Gastrocnemius medialis (tissue), 4 donors: ENCODE data around the gene TAS2R40. TPM values are rescaled to one million over a fixed set of nuclear protein-coding genes. Genes with fewer than 3 reads are reported as not detected.

Experiments used
- ATAC-seq, 2 donors: fragments of 150-250 bp; one replicate each; pipeline ENCODE4 v1.9.1; 2016
- DNase-seq, 2 donors: peaks; one replicate each; pipeline ENCODE4 v3.0.0-alpha.2; 2019
- H3K27ac ChIP-seq, 4 donors: fragments of 200-600 bp; sonication (generic); 1 replicate in 1 of 4; 2 replicates in 3 of 4; pipeline ENCODE4 v1.5.1; 2016 to 2018; ENCODE audit warnings: mild to moderate bottlenecking in 2 of 4, moderate library complexity in 1 of 4
- H3K27me3 ChIP-seq, 3 donors: fragments of 200-600 bp; sonication (generic) in 2 of 3; 1 replicate in 1 of 3; 2 replicates in 2 of 3; pipeline versions ENCODE4 v1.5.1 to v1.6.0; 2016 to 2019; ENCODE audit warnings: mild to moderate bottlenecking in 1 of 3, moderate library complexity in 1 of 3
- H3K36me3 ChIP-seq, 2 donors: fragments of 200-600 bp; sonication (generic) in 1 of 2; one replicate each; pipeline ENCODE4 v1.5.1; 2017 to 2018
- H3K4me1 ChIP-seq, 2 donors: fragments of 200-600 bp; sonication (generic) in 1 of 2; one replicate each; pipeline ENCODE4 v1.5.1; 2016 to 2017; ENCODE audit warnings: mild to moderate bottlenecking in 2 of 2
- H3K4me3 ChIP-seq, 4 donors: fragments of 200-600 bp; sonication (generic) in 3 of 4; 1 replicate in 1 of 4; 2 replicates in 3 of 4; pipeline ENCODE4 v1.5.1; 2016 to 2019; ENCODE audit warnings: mild to moderate bottlenecking in 2 of 4
- H3K9me3 ChIP-seq, 3 donors: fragments of 200-600 bp; sonication (generic) in 2 of 3; 1 replicate in 1 of 3; 2 replicates in 2 of 3; pipeline ENCODE4 v1.5.1; 2016 to 2019
- CTCF ChIP-seq, 5 experiments: fragments of 450-650 bp in 3 of 5; fragments of 200-600 bp in 2 of 5; sonication (generic) in 2 of 5; IDR thresholded peaks in 4 of 5; conservative IDR thresholded peaks in 1 of 5; 1 replicate in 4 of 5; 2 replicates in 1 of 5; pipeline ENCODE4 v1.5.1; 2016 to 2019; ENCODE audit warnings: antibody characterized with exemption in 5 of 5, mild to moderate bottlenecking in 3 of 5, moderate library complexity in 3 of 5
- POLR2A ChIP-seq, 2 donors: fragments of 450-650 bp; IDR thresholded peaks; one replicate each; pipeline ENCODE4 v1.6.1; 2017; ENCODE audit warnings: antibody characterized with exemption in 2 of 2, mild to moderate bottlenecking in 2 of 2, moderate library complexity in 2 of 2
- in situ Hi-C, 4 donors: fragments of 200-750 bp; cut with MboI; loops; one replicate each; pipeline versions ENCODE4 v1.15.0 to v1.8.0; 2017; ENCODE audit warnings: low sequenced_read_pairs in 4 of 4
- intact Hi-C: fragments of 100-400 bp; cut with DNase I; formaldehyde crosslinking; loops from one replicate; pipeline ENCODE4 v1.15.1; 2023; ENCODE audit warnings: low total_unique reads
- total RNA-seq, 4 donors: library from RNA; depleted of rRNA; stranded (reverse); fragments of >200 nt; gene quantifications; one replicate each; pipeline versions ENCODE4 v1.1.0 to v1.2.3, GENCODE V29; 2016

TAS2R40 gene
- total RNA-seq, 4 donors from 2014 or later: not detected

- intact Hi-C loops: no loop called here
- no peak overlapping the region for H3K4me3 ChIP-seq
- ATAC-seq: no peak
- TF ChIP-seq POLR2A (IDR thresholded peaks at IDR 0.05) (no peak), CTCF (IDR thresholded peaks at IDR 0.05 in 4 of 5, conservative IDR thresholded peaks at IDR 0.05 in 1 of 5) (no peak)
- no peaks in the 10 kb centered on the region for H3K27me3 ChIP-seq
- in situ Hi-C loops: no loop called here
- H3K27ac ChIP-seq: no peak overlapping the region
- no peaks in the 10 kb centered on the region for H3K4me1 ChIP-seq
- peaks cover 0 to 3% (median 0%) of the 10 kb centered on the region in 3 donors for H3K9me3 ChIP-seq
- no peak for DNase-seq
- H3K36me3 ChIP-seq: no peaks in the 10 kb centered on the region
Measured at GRCh38 chr7:143181349-143181748, 40.5 kb upstream of the TAS2R40 start.

- in situ Hi-C loops: no loop called here
- H3K9me3 ChIP-seq: peaks cover 0 to 2% (median 0%) of the 10 kb centered on the region in 3 donors
- H3K27ac ChIP-seq: no peak within 1 kb of the TSS
- ATAC-seq (no peak), DNase-seq (no peak)
- intact Hi-C loops: no loop called here
- H3K4me1 ChIP-seq: no peaks in the 10 kb centered on the region
- H3K27me3 ChIP-seq: no peaks in the 10 kb centered on the region
- H3K4me3 ChIP-seq: no peak within 1 kb of the TSS
- no peaks in the 10 kb centered on the region for H3K36me3 ChIP-seq
- TF ChIP-seq POLR2A (IDR thresholded peaks at IDR 0.05): no peak
- no peak for TF ChIP-seq CTCF (IDR thresholded peaks at IDR 0.05 in 4 of 5, conservative IDR thresholded peaks at IDR 0.05 in 1 of 5)
Measured at GRCh38 chr7:143183024-143183423, 38.8 kb upstream of the TAS2R40 start, which contains the start of gene TAS2R39. Gene TAS2R39, plus strand, starts transcription at chr7:143183419. Its CDS starts 0 bp downstream, at chr7:143183419.

DNA sequence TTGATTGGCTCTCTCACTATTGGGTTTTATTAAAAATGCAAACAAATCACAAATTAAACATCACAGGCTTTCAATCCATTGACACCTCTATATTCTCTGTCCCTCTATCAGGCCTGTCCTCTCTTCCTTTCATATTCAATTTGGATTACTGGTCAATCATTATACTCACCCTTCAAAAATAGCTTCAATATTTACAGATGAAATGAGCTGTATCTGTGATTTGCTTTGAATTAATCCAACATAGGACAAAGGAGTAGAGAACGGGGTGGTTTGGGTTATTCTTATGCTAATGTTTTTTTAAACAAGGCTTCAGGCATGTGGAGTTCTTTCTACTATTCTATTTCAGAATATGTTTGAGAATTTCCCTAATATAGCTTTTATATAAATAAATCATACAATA is 36.3 kb upstream of the TAS2R40 start:
- TF ChIP-seq POLR2A (IDR thresholded peaks at IDR 0.05) (no peak), CTCF (IDR thresholded peaks at IDR 0.05 in 4 of 5, conservative IDR thresholded peaks at IDR 0.05 in 1 of 5) (no peak)

DNA sequence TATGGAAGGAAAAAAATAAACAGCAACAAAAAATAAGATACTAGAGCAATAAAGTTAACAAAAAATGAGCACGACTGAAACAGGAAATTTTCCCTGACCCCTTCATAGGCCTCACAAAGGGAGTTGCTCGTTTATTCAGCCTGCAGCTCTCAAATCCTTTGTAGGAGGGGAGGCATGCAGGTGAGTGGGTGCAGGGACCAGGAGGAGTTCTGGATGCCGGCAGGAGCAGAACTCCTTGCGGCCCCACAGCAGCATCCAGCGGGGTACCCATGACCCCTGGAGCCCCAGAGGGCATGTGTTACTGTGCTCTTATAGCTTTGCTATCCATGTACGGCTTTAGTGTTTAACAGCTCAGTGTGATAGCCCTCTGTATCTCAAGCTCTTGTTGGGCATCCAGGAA is 32.8 kb upstream of the TAS2R40 start:
- intact Hi-C loops: no loop called here
- Histone ChIP-seq H3K27ac (no peak overlapping the region), H3K36me3 (no peaks in the 10 kb centered on the region), H3K4me3 (no peak overlapping the region), H3K4me1 (no peaks in the 10 kb centered on the region), H3K9me3 (no peaks in the 10 kb centered on the region), H3K27me3 (no peaks in the 10 kb centered on the region)
- no peak for ATAC-seq
- no peak for TF ChIP-seq CTCF (IDR thresholded peaks at IDR 0.05 in 4 of 5, conservative IDR thresholded peaks at IDR 0.05 in 1 of 5)
- no peak for TF ChIP-seq POLR2A (IDR thresholded peaks at IDR 0.05)
- in situ Hi-C loops: no loop called here
- DNase-seq: no peak

More for the DNA sequence above, 36.3 kb upstream of the TAS2R40 start:
- H3K4me3 ChIP-seq: no peak overlapping the region
- H3K27ac ChIP-seq: no peak overlapping the region
- no peaks in the 10 kb centered on the region for H3K36me3 ChIP-seq
- no peaks in the 10 kb centered on the region for H3K9me3 ChIP-seq
- no peaks in the 10 kb centered on the region for H3K4me1 ChIP-seq
- H3K27me3 ChIP-seq: no peaks in the 10 kb centered on the region
- DNase-seq: no peak
- intact Hi-C loops: no loop called here
- in situ Hi-C loops: no loop called here
- no peak for ATAC-seq

- no peak for DNase-seq
- TF ChIP-seq POLR2A (IDR thresholded peaks at IDR 0.05) (no peak), CTCF (IDR thresholded peaks at IDR 0.05 in 4 of 5, conservative IDR thresholded peaks at IDR 0.05 in 1 of 5) (no peak)
- intact Hi-C loops (no loop called here), in situ Hi-C loops (no loop called here)
- ATAC-seq: no peak
- Histone ChIP-seq H3K27me3 (no peaks in the 10 kb centered on the region), H3K36me3 (no peaks in the 10 kb centered on the region), H3K4me3 (no peak overlapping the region), H3K4me1 (no peaks in the 10 kb centered on the region), H3K27ac (no peak overlapping the region), H3K9me3 (no peaks in the 10 kb centered on the region)
Measured at GRCh38 chr7:143193880-143194279, 28.0 kb upstream of the TAS2R40 start.
